SJSA1 (cell line): Measurements from ENCODE around the gene TARM1. TPM values are rescaled to one million over a fixed set of nuclear protein-coding genes. Genes with fewer than 3 reads are reported as not detected.

Experiments
- DNase-seq, 2 experiments: peaks; one replicate each; pipeline ENCODE4 v3.0.0-alpha.2; 2015 to 2020; ENCODE audit warnings: low spot score in 2 of 2, low read depth in 1 of 2
- H3K27ac ChIP-seq: fragments of 250-450 bp; sonication (Bioruptor Pico); 2 replicates; pipeline ENCODE4 v1.5.1; 2020; ENCODE audit warnings: mild to moderate bottlenecking, moderate library complexity
- H3K27me3 ChIP-seq: fragments of 250-450 bp; sonication (Bioruptor Pico); replicated peaks from 2 replicates; pipeline ENCODE4 v1.5.1; 2020; ENCODE audit warnings: mild to moderate bottlenecking, moderate library complexity
- H3K36me3 ChIP-seq: fragments of 250-450 bp; sonication (Bioruptor Pico); 2 replicates; pipeline ENCODE4 v1.5.1; 2020; ENCODE audit warnings: mild to moderate bottlenecking
- H3K4me1 ChIP-seq: fragments of 250-450 bp; sonication (Bioruptor Pico); replicated peaks from 2 replicates; pipeline ENCODE4 v1.6.1; 2021; ENCODE audit warnings: mild to moderate bottlenecking
- H3K4me3 ChIP-seq: fragments of 250-450 bp; sonication (Bioruptor Pico); 2 replicates; pipeline ENCODE4 v1.5.1; 2020; ENCODE audit warnings: mild to moderate bottlenecking
- H3K9me3 ChIP-seq: fragments of 250-450 bp; sonication (Bioruptor Pico); replicated peaks from 2 replicates; pipeline ENCODE4 v1.5.1; 2020; ENCODE audit warnings: mild to moderate bottlenecking
- total RNA-seq: library from RNA; depleted of rRNA; stranded (reverse); fragments of >200 nt; shearing (Covaris generic); gene quantifications from 2 replicates; pipeline ENCODE4 v1.2.3, GENCODE V29; 2014; rRNA removed

The TARM1 gene
- total RNA-seq, 1 experiment from 2014 or later = not detected

GRCh38 chr19:54035215-54036178 is 45.7 kb downstream of the TARM1 start:
- no peak overlapping the region for H3K4me3 ChIP-seq
- no peaks in the 10 kb centered on the region for H3K9me3 ChIP-seq
- peaks cover 21% of the 10 kb centered on the region for H3K4me1 ChIP-seq
- peak; percentile 81 to 84 for DNase-seq
- H3K36me3 ChIP-seq = no peaks in the 10 kb centered on the region
- no peaks in the 10 kb centered on the region for H3K27me3 ChIP-seq
- peak overlapping the region; percentile 54 for H3K27ac ChIP-seq

- peak in 1 of 2 experiments; percentile 56 for DNase-seq
- Histone ChIP-seq H3K4me3 (peak overlapping the region; percentile 31), H3K9me3 (no peaks in the 10 kb centered on the region), H3K4me1 (peaks cover 21% of the 10 kb centered on the region), H3K27me3 (no peaks in the 10 kb centered on the region), H3K27ac (no peak overlapping the region), H3K36me3 (no peaks in the 10 kb centered on the region)
These were observed 50.1 kb downstream of the TARM1 start for GRCh38 chr19:54030895-54031586.

DNA sequence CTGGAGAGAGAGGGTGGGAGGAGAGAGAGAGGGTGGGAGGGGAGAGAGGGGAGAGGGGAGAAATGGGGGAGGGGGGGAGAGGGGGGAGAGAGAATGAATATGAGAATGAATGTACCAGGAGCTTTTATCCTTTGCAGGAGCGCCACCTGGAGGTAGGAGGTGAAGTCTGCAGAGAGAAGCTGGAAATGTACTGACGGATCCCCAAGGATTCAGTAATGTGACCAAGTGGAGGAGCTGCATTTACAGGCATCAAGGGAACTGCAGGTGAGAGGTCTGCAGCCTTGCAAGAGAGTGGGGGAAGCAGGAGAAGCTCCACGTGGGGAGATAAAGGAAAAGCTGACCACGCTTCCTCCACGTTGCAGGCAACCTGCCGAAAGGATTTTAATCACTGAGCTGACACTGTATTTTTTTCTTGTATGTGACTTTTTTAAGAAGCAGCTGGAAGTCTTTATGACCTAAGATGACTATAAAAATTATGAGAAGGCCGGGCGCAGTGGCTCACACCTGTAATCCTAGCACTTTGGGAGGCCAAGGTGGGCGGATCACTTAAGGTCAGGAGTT is 51.2 kb downstream of the TARM1 start:
- no peak overlapping the region for H3K4me3 ChIP-seq
- H3K9me3 ChIP-seq = 0 out of 2 replicates have a peak, but pooled peaks cover under 1% of the 10 kb centered on the region
- H3K27ac ChIP-seq = no peak overlapping the region
- H3K27me3 ChIP-seq = no peaks in the 10 kb centered on the region
- peak; percentile 39 to 70 for DNase-seq
- no peaks in the 10 kb centered on the region for H3K36me3 ChIP-seq
- peaks cover 10% of the 10 kb centered on the region for H3K4me1 ChIP-seq

DNA sequence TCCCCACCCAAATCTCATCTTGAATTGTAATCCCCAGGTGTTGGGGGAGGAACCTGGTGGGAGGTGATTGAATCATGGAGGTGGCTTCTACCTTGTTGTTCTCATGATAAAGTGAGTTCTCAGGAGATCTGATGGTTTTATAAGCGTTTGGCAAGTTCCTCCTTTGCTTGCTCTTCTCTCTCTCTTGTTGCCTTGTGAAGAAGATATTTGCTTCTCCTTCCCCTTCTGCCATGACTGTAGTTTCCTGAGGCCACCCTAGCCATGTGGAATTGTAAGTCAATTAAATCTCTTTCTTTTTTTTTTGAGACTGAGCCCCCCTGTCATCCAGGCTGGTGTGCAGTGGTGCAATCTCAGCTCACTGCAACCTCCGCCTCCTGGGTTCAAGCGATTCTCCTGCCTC is 51.9 kb downstream of the TARM1 start:
- Histone ChIP-seq H3K36me3 (no peaks in the 10 kb centered on the region), H3K27ac (no peak overlapping the region), H3K9me3 (peaks cover 5% of the 10 kb centered on the region; the same call in 1 of the 2 replicates), H3K4me3 (no peak overlapping the region), H3K27me3 (no peaks in the 10 kb centered on the region), H3K4me1 (peaks cover 10% of the 10 kb centered on the region)
- DNase-seq = no peak

- no peaks in the 10 kb centered on the region for H3K27me3 ChIP-seq
- H3K4me1 ChIP-seq = peaks cover 36% of the 10 kb centered on the region
- no peak for DNase-seq
- no peak overlapping the region for H3K4me3 ChIP-seq
- no peak overlapping the region for H3K27ac ChIP-seq
- H3K9me3 ChIP-seq = peaks cover 5% of the 10 kb centered on the region; the same call in 1 of the 2 replicates
- H3K36me3 ChIP-seq = no peaks in the 10 kb centered on the region
These were observed 54.5 kb downstream of the TARM1 start for GRCh38 chr19:54026656-54027055.

DNA sequence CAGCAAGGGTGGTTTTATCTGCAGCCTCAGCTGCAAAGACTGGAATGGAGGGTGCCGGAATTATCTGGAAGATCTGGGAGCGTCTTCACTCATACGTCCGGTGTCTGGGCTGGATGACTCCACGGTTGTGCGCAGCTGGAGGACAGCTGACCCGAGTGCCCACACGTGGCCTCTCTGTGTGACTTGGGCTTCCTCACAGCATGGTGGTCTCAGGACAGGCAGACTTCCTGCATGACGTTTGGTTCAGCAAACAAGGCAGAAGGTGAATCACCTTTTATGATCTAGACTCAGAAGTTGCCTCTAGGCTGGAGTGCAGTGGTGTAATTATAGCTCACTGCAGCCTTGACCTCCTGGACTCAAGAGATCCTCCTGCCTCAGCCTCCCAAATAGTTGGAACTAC is 56.5 kb downstream of the TARM1 start:
- peaks cover 5% of the 10 kb centered on the region; the same call in 1 of the 2 replicates for H3K9me3 ChIP-seq
- DNase-seq = peak in 1 of 2 experiments; percentile 59
- peaks cover 49% of the 10 kb centered on the region for H3K4me1 ChIP-seq
- no peak overlapping the region for H3K4me3 ChIP-seq
- no peaks in the 10 kb centered on the region for H3K36me3 ChIP-seq
- no peak overlapping the region for H3K27ac ChIP-seq
- no peaks in the 10 kb centered on the region for H3K27me3 ChIP-seq

DNA sequence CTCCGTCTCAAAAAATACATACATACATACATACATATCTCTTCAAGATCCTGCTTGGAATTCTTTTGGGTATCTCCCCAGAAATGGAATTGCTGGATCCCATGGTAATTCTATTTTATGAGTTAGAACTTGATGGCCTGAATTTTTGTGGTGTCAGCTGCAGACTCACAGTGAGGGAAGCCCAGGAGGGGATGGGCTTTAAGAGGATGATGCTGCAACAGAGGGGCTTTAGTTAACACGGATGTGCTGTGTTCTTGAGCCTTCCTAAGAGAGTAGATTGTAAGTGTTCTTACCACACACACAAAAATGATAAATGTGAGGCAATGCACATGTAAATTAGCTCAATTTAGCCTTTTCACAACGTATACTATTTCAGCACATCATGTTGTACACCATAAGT is 58.0 kb downstream of the TARM1 start:
- H3K4me3 ChIP-seq = no peak overlapping the region
- H3K27ac ChIP-seq = peak overlapping the region; percentile 60; the same call in 1 of the 2 replicates
- peaks cover 52% of the 10 kb centered on the region for H3K4me1 ChIP-seq
- H3K9me3 ChIP-seq = peaks cover 5% of the 10 kb centered on the region; the same call in 1 of the 2 replicates
- no peaks in the 10 kb centered on the region for H3K36me3 ChIP-seq
- H3K27me3 ChIP-seq = no peaks in the 10 kb centered on the region
- no peak for DNase-seq

DNA sequence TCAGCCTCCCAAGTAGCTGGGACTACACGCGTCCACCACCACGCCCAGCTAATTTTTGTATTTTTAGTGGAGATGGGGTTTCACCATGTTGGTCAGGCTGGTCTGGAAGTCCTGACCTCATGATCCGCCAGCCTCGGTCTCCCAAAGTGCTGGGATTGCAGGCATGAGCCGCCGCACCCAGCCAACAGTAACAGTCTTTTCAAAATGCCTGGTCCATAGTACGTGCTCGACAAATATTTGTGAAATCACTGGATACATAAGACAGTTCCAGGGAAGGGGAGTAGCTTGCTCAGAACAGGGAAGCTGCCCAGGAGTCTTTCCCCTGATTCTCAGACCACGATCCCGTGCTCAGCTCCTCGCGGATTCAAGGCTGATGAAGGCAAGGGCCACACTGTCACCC is 59.2 kb downstream of the TARM1 start:
- H3K4me1 ChIP-seq = peaks cover 52% of the 10 kb centered on the region
- no peak for DNase-seq
- no peaks in the 10 kb centered on the region for H3K27me3 ChIP-seq

DNA sequence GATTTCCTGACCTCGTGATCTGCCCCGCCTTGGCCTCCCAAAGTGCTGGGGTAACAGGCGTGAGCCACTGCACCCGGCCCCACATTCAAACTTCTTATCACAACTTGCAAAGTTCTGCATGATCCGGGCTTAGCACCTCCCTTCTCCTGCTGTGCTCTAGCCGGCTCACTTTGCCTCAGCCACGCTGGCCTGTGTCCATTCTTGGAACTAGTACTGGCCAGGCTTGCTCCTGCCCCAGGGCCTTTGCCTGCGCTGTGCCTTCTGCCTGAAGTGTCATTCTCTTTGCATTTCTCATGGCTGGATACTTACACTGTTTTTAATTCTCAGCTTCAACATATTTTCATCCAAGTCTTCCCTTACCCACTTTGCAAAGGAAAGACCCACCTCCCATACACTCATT is 59.8 kb downstream of the TARM1 start:
- Histone ChIP-seq H3K9me3 (peaks cover 8% of the 10 kb centered on the region), H3K27ac (no peak overlapping the region), H3K4me3 (no peak overlapping the region), H3K4me1 (peaks cover 52% of the 10 kb centered on the region), H3K27me3 (no peaks in the 10 kb centered on the region), H3K36me3 (no peaks in the 10 kb centered on the region)
- no peak for DNase-seq

More for the DNA sequence above, 59.2 kb downstream of the TARM1 start:
- H3K27ac ChIP-seq = peak overlapping the region; percentile 60
- H3K36me3 ChIP-seq = no peaks in the 10 kb centered on the region
- H3K4me3 ChIP-seq = no peak overlapping the region
- peaks cover 8% of the 10 kb centered on the region for H3K9me3 ChIP-seq

Other genes with a start within 250 kb of the TARM1 start
- 35.7 and 39.7 TPM in 2 replicates for gene MYADM, start 213.5 kb downstream of the TARM1 start, total RNA-seq
- not detected in 2 replicates for gene PRKCG, start 199.2 kb downstream of the TARM1 start, total RNA-seq
- not detected in 2 replicates for gene CACNG7, start 172.1 kb downstream of the TARM1 start, total RNA-seq
- not detected in 2 replicates for gene CACNG8, start 118.4 kb downstream of the TARM1 start, total RNA-seq
- gene CACNG6, start 89.7 kb downstream of the TARM1 start, total RNA-seq = 0.11 TPM in 1 of 2 replicates, not detected in the other
- gene VSTM1, start 17.5 kb downstream of the TARM1 start, total RNA-seq = not detected in 2 replicates
- gene OSCAR, start 19.4 kb upstream of the TARM1 start, total RNA-seq = not detected in 2 replicates
- gene NDUFA3, start 21.5 kb upstream of the TARM1 start, total RNA-seq = 24.2 and 51.7 TPM in 2 replicates
- gene TFPT, start 34.3 kb upstream of the TARM1 start, total RNA-seq = 31.7 and 48.5 TPM in 2 replicates
- 70.6 and 79.9 TPM in 2 replicates for gene PRPF31, start 34.4 kb upstream of the TARM1 start, total RNA-seq
- 13.9 and 14.2 TPM in 2 replicates for gene CNOT3, start 56.4 kb upstream of the TARM1 start, total RNA-seq
- 15.8 and 18.9 TPM in 2 replicates for gene LENG1, start 78.4 kb upstream of the TARM1 start, total RNA-seq
- 0.11 TPM in 1 of 2 replicates, not detected in the other for gene TMC4, start 91.8 kb upstream of the TARM1 start, total RNA-seq
- gene MBOAT7, start 108.2 kb upstream of the TARM1 start, total RNA-seq = 97.7 and 118 TPM in 2 replicates
- gene TSEN34, start 109.9 kb upstream of the TARM1 start, total RNA-seq = 85.4 and 106 TPM in 2 replicates
- gene RPS9, start 119.5 kb upstream of the TARM1 start, total RNA-seq = 1,209 and 2,142 TPM in 2 replicates
- not detected in 2 replicates for gene LILRB3, start 141.6 kb upstream of the TARM1 start, total RNA-seq
- gene LILRA6, start 161.4 kb upstream of the TARM1 start, total RNA-seq = not detected in 2 replicates
- not detected in 2 replicates for gene LILRB5, start 175.9 kb upstream of the TARM1 start, total RNA-seq
- gene LILRB2, start 199.7 kb upstream of the TARM1 start, total RNA-seq = not detected in 2 replicates
- not detected in 2 replicates for gene LILRA5, start 231.8 kb upstream of the TARM1 start, total RNA-seq